Activated CD4-positive, alpha-beta T cell treated with anti-CD3 and anti-CD28 coated beads for 24 hours (primary cell): ENCODE results near the gene NEDD4L.
"Not testable (repeated sequence)": the region's sequence is repeated elsewhere in the genome, so short reads cannot be mapped to it uniquely, and the experiment has no call there.

Experiments
- DNase-seq, 2 donors: peaks; one replicate each; pipeline ENCODE4 v3.0.0-alpha.2; 2020; ENCODE audit warnings: low read depth in 2 of 2

Gene NEDD4L

DNA sequence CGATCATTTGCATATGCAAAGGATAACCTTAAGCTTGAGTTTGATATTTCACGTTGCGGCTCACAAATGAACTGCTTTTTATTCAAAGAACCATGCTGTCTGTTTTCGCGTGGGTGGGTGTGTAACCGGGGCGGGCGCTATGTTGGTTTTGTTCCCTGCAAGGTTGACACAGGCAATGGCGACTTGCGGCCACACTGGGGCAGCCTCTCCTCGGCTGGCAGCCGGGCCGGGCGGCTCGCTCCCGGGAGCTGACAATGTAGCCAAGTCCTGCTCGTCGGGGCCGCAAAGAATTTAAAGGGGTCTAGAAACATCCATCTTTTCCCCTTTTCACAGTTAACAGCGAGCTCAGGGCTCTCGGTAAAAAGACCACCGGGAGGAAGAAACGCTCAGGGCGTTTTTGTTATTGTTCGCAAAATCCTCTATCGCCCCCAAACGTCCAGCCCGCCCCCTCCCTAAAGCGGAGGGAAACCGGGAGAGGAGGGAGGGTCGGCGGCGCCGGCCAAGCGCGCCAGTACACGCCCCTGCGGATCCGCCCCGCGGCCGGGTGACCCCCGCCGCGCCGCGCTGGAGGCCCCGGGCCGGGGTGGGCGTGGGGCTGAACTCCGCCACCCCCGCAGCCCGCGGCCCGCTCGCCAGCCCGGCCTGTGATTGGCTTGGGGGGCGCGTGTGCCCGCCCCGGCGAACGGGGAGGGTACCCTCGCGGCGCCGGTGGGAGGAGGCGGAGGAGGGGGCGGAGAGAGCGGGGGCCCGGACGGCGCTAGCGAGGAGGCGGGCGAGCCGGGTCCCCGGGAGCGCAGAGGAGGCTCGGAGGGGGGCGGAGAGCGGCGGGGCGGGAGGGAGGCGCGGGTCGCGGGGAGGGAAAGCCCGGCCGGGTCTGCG lies at the start of gene NEDD4L:
Gene NEDD4L (plus strand): TSS at position 736 of the 879 bp plus-strand sequence. CDS start 435 bp downstream, outside the sequence.
- DNase-seq: peak; percentile 65 to 68

GRCh38 chr18:57995331-57995730 lies 48.7 kb upstream of the NEDD4L start:
- no peak for DNase-seq

DNA sequence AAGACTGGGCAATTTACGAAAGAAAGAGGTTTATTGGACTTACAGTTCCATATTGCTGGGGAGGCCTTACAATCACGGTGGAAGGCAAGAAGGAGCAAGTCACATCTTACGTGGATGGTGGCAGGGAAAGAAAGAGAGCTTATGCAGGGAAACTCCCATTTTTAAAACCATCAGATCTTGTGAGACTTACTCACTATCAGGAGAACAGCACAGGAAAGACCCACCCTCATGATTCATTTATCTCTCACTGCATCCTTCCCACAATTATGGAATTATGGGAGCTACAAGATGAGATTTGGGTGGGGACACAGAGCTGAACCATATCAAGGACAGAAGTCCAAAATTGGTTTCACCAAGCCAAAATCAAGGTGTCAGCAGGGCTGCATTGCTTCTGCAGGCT lies 47.1 kb upstream of the NEDD4L start:
- DNase-seq: not testable (repeated sequence)

DNA sequence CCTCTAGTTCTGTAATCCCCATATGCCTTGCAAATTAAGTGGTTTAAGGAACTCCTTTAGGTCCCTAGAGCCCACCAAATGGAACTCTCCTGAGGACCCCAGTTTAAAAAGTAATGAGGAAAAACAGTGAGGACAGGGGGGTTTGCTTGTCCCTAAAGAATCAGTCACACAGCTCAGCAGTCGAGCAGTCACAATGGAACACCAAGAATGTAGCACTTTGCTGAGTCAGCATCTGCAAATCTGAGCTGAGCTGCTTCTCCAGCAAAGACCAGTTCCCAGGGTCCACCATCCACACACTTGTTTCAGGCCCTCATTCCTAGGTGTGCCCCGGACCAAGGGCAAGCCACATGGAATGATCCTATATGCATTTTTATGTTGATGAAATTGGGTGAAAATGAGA lies 46.2 kb upstream of the NEDD4L start:
- no peak for DNase-seq

DNA sequence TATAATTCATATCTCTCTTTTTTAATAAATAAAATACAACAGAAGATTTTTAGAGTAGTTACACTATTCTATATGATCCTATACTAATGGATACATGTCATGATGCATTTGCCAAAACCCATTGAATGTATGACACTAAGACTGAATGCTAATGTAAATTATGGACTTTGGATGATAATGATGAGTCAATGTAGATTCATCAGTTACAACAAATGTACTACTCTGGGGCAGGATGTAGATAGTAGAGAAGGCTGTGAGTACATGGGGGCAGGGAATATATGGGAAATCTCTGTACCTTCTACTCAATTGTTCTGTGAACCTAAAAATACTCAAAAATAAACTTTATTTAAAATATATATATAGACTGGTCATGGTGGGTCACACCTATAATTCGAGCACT lies 45.6 kb upstream of the NEDD4L start:
- no peak for DNase-seq

DNA sequence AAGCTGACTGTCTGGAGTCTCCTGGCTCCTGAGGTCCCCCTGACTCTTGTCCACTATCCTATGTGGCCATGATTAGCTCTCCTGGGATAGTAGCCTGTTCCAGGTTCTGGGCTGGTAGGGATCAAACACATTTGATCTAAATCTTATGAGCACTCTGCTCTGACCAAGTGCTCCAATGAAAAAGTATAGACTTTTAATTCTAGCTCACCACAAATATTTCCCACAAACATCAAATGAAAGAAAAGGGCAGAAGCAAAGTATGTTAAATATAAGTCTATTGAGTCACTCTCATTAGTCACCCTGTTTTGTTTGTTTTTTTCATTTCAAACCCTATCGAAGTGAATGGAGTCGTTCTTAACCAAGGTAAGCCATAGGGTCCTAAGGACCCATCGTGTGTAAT lies 39.7 kb upstream of the NEDD4L start:
- no peak for DNase-seq

GRCh38 chr18:58005011-58005410 lies 39.0 kb upstream of the NEDD4L start:
- no peak for DNase-seq

DNA sequence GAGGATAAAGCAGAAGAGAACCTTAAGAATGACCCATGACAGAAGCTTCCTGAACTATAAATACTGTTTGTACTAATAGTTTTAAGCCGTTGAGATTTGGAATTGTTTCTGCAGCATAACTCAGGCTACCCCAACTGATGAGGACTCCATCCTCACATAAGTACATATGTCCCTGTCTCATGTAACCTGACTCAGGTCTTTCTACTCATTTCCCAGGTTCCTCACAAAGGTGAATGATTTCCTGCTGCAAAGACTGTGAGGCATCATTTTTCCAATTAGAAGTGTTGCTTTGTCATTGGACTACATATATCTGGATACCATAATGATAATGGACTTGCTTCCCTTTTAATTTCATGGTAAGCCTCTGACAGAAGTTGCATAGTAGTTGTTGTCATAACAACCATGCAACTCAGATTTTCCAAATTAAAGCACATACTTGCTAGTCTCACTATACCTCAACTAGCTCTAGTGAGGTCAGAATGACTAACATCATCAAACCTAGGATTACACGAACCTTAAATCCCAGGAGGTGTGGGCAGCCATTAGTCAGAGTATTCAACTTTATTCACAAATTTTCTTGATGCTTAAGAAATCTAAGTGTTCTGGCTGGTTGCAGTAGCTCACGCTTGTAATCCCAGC lies 38.0 kb upstream of the NEDD4L start:
- no peak for DNase-seq

DNA sequence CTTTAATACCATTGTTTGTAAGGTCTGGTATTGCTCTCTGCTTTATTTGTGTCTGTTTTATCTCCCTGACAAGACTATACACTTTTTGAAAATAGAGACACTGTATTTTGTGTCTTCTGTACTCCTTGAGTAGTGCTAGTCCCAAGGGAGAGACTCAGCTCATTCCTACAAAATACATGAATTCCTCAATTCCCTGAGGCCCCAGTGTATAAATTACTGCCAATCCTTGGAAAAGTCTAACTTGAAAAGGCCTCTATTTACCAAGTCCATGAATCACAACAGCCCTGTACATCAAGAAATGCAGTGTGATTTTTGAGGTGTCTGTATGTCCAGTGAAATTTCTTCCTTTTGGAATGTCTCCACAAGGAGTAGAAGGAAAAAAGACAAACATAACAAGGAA lies 34.9 kb upstream of the NEDD4L start:
- no peak for DNase-seq

DNA sequence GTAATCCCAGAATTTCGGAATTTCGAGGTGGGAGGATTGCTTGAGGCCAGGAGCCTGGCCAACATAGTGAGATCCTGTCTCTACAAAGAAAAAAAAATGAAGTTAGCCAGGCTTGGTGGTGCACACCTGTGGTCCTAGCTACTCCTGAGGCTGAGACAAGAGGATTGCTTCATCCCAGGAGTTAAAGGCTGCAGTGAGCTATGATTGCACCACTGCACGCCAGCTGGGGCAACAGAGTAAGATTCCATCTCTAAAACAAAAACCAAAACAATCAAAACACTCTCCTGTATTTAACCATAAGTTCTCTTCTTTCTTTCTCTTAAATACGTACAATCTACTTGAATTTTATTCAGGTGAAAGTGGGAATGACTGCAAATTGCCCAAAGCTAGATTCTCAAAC lies 33.8 kb upstream of the NEDD4L start:
- no peak for DNase-seq

DNA sequence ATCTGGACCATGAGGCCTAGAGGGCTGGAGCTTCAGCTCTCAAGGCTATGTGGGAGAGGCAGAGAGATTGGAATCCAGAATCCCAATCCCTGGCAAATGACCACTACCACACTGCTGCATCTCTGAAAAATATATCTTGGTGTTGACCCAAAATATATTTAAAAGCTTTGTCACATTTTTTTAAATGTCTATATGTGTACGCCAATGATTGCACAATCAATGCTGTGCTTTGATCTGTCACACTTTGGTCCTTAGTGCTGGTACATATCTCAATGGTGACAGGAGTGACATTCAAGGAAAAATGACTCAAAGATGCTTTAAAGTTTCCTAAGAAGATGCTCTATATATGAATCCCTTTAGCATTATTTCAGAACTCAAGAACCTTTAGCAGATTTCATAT lies 31.7 kb upstream of the NEDD4L start:
- no peak for DNase-seq

- DNase-seq: no peak
Observed at GRCh38 chr18:58013241-58014211, 30.5 kb upstream of the NEDD4L start.

- no peak for DNase-seq
Observed at GRCh38 chr18:58015065-58015780, 28.8 kb upstream of the NEDD4L start.

DNA sequence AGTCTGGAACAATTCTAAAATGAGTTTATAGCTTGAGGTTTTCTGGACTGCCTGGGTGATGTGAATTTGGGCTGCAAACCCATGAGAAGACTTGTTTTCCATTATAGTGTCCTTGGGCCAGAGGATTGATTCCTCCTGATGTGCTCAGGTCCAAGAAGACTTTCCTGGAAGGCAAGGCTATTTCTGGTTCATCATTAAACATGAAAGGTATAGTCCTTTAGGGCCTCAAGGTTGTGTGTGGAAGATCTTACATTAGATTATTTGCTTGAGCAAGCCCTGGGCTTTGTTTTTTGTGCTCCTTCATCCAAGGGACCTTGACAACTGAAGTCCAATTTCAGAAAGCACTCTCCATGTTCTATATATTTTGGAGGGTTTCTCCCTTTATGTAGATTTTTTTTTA lies 26.8 kb upstream of the NEDD4L start:
- DNase-seq: no peak

DNA sequence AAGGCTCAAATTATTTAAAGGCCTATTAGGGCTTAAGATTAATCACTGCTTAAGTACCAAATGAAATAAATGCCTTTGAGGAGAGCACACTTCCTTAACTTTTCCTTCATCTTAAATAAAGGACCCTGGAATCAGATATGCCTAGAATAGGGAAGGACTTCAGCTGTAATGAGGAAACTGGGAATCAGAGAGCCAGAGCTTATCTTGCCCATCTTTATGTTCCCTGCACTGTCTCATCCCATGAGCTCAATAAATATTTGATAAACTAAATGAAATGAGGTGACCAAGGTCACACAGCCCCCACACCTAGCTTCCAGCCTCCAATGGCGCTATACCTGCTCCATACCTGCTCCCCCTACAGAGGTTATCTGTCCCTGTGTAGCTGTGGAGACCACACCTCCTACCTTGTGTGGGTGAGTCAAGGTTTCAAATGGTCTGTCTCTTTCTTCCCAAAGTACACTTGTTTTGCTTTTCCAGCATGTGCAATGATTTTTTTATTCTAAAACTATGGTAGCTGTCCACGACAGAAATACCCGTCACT lies 23.4 kb upstream of the NEDD4L start:
- no peak for DNase-seq

DNA sequence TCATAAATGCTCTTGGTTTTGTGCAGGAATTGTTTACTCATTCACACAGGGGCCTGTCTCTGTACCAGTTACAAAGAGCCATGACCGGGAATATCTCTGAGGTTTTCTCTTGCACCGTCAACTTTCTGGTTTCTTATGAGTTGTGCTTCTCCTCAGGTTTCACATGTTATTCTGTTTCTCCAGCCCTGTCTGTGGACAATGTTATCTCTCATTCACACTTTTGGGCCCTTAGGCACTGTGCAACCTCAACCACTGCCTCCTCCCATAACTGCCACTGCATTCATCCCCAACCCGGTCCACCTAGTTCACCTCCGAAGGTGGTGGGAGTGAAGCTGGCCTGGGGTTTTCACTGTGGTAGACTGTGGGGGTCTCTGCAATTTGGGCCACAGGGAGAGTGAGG lies 22.5 kb upstream of the NEDD4L start:
- no peak for DNase-seq

- no peak for DNase-seq
Observed at GRCh38 chr18:58023108-58023507, 20.9 kb upstream of the NEDD4L start.

DNA sequence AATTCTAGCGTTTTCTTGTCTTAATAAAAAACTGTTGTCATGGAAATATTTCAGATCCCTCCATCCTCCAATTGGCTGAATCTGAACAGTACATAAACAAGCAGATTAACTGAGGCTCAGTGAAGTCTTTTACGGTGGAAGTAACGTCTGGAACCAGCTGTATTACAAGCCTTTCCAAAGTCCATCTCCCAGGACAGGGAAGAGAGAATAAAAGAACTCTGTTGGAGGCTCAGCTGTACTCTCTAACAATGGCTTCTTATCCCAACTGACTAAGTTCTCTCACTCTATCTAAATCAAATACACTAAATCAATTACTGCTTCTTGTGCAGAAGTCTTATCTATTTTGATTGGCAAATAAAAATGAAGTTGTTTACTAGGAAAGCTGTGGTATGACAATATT lies 19.9 kb upstream of the NEDD4L start:
- DNase-seq: no peak

DNA sequence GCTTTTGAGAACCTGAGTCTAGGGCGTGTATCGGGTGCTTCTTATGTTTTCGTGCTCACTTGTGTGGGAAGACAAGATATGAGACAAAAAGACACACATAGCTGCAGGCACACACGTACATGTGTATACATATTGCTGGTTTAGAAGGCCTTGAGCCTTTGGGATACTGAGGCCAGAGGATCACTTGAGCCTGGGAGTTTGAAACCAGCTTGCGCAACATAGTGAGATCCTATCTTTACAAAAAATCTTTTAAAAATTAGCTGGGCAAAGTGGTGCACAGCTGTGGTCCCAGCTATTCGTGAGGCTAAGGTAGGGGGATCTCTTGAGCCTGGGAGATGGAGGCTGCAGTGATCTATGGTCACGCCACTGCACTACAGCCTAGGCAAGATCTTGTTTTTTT lies 18.8 kb upstream of the NEDD4L start:
- DNase-seq: no peak

DNA sequence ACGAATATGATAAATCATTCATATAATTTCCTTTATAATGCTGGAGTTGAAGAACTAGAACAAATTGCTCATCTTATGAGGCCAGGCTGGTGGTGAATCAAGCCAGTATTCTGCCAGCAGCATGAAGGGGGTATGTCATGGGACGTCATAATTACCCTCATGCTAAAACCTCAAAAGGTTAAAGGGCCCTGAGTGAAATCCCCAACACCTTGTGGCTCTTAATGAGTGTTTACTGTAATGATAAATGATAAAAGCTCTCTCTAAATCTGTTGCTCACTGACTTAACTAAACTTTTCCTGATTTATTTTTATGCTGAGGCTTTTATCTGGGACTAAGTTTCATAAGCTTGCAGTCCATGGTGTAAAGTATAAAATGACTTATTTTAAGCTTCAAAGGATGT lies 18.3 kb upstream of the NEDD4L start:
- DNase-seq: no peak

DNA sequence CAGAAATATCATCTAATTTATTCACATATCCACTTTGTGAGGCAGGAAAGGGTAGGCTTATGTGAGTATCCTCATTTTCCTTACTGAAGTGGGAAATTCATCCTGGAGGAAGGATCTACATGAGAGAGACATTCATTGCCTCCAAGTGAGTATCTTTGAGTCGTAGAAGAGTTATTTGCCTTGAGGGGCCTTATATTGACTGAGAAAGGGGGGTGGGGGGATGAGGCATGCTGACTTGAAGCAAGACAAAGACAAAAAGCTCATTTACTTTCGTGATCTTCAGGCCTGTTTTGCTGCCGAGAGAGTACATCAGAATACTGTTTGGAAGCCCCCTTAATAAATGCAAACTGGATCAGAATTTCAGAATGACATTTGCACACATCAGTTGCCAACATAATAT lies 17.6 kb upstream of the NEDD4L start:
- no peak for DNase-seq
